GM12878 (cell line): ENCODE measurements around the gene OGFOD3.
"Not testable (repeated sequence)": the region's sequence is repeated elsewhere in the genome, so short reads cannot be mapped to it uniquely, and the experiment has no call there.

Experiments used
- CTCF ChIP-seq, 3 experiments: IDR thresholded peaks in 2 of 3; conservative IDR thresholded peaks in 1 of 3; 2 replicates each; pipeline ENCODE4 v1.5.1; 2011; ENCODE audit warnings: low read depth in 3 of 3, low read length in 3 of 3, mild to moderate bottlenecking in 3 of 3, control low read depth in 2 of 3, moderate library complexity in 2 of 3, inconsistent platforms in 1 of 3, mixed read lengths in 1 of 3; ENCODE audit not compliant: control insufficient read depth in 2 of 3, insufficient read depth in 1 of 3; ENCODE audit errors: extremely low read depth in 1 of 3
- POLR2A ChIP-seq: IDR thresholded peaks from 2 replicates; pipeline ENCODE4 v1.6.1; 2011; ENCODE audit warnings: low read depth, mild to moderate bottlenecking, low read length
- REST ChIP-seq: IDR thresholded peaks from 2 replicates; pipeline ENCODE4 v1.6.1; 2012; ENCODE audit warnings: mild to moderate bottlenecking, low read depth, low read length
- SUZ12 ChIP-seq: fragments of 200-600 bp; sonication (generic); IDR thresholded peaks from one replicate; pipeline ENCODE4 v1.6.1; 2018; ENCODE audit warnings: antibody characterized with exemption, mild to moderate bottlenecking; ENCODE audit not compliant: unreplicated experiment

GRCh38 chr17:82373072-82373452 lies 45.3 kb downstream of the OGFOD3 start:
- TF ChIP-seq SUZ12; POLR2A; REST; CTCF (IDR thresholded peaks at IDR 0.05 in 2 of 3, conservative IDR thresholded peaks at IDR 0.05 in 1 of 3; ENCODE audit: control insufficient read depth in 2 of 3, extremely low read depth in 1 of 3, insufficient read depth in 1 of 3, low read depth in 3 of 3, low read length in 3 of 3): not testable (repeated sequence)
